Stimulated activated CD4-positive, alpha-beta T cell treated with anti-CD3 and anti-CD28 coated beads, Interleukin-1b, Interleukin-23, amount 100 ng/mL, for 1 hour (primary cell): ENCODE measurements around the gene ZNF19.
"Not testable (repeated sequence)": the region's sequence is repeated elsewhere in the genome, so short reads cannot be mapped to it uniquely, and the experiment has no call there.

Experiments
- DNase-seq, 2 donors: peaks; one replicate each; pipeline ENCODE4 v3.0.0-alpha.2; 2020; ENCODE audit warnings: low read depth in 2 of 2

ZNF19 gene

GRCh38 chr16:71489122-71489521 lies at the start of gene ZNF19:
ZNF19 (minus strand) TSS chr16:71489324; CDS start chr16:71482114, 7,210 bp downstream.
- no peak for DNase-seq

GRCh38 chr16:71537643-71538042 lies 48.5 kb upstream of the ZNF19 start:
- DNase-seq = no peak

- no peak for DNase-seq
These were observed 47.8 kb upstream of the ZNF19 start for GRCh38 chr16:71536752-71537499.

- DNase-seq = no peak
These were observed 43.2 kb upstream of the ZNF19 start for GRCh38 chr16:71532366-71532765.

- no peak for DNase-seq
These were observed 39.7 kb upstream of the ZNF19 start for GRCh38 chr16:71528863-71529262.

GRCh38 chr16:71528257-71528656 lies 39.1 kb upstream of the ZNF19 start:
- DNase-seq = no peak

GRCh38 chr16:71526111-71526631 lies 37.0 kb upstream of the ZNF19 start, which contains the start of gene CHST4:
CHST4 (plus strand) TSS chr16:71526426; CDS start chr16:71536678, 10,252 bp downstream.
- no peak for DNase-seq

- no peak for DNase-seq
These were observed 35.7 kb upstream of the ZNF19 start for GRCh38 chr16:71524566-71525553.

- DNase-seq = no peak
These were observed 31.4 kb upstream of the ZNF19 start for GRCh38 chr16:71520550-71520949.

- DNase-seq = no peak
These were observed 25.9 kb upstream of the ZNF19 start for GRCh38 chr16:71515026-71515425.

GRCh38 chr16:71514476-71514875 lies 25.4 kb upstream of the ZNF19 start:
- no peak for DNase-seq

- no peak for DNase-seq
These were observed 24.2 kb upstream of the ZNF19 start for GRCh38 chr16:71513302-71513701.

- DNase-seq = no peak
These were observed 17.9 kb upstream of the ZNF19 start for GRCh38 chr16:71507061-71507460.

- no peak for DNase-seq
These were observed 15.8 kb upstream of the ZNF19 start for GRCh38 chr16:71504901-71505300.

- DNase-seq = not testable (repeated sequence)
These were observed 14.9 kb upstream of the ZNF19 start for GRCh38 chr16:71504051-71504450.

GRCh38 chr16:71501547-71501946 lies 12.4 kb upstream of the ZNF19 start:
- DNase-seq = no peak

- DNase-seq = no peak
These were observed 11.8 kb upstream of the ZNF19 start for GRCh38 chr16:71500964-71501363.

- no peak for DNase-seq
These were observed 10.7 kb upstream of the ZNF19 start for GRCh38 chr16:71499775-71500364.

- no peak for DNase-seq
These were observed 8.9 kb upstream of the ZNF19 start for GRCh38 chr16:71498031-71498430.

- DNase-seq = no peak
These were observed 4.1 kb upstream of the ZNF19 start for GRCh38 chr16:71493213-71493612.

- no peak for DNase-seq
These were observed 3.7 kb upstream of the ZNF19 start for GRCh38 chr16:71492786-71493185.

- no peak for DNase-seq
These were observed 1.9 kb upstream of the ZNF19 start for GRCh38 chr16:71491054-71491453.
